NCI-H128 (cell line): ENCODE results near the gene SGCD.

Experiments used
- DNase-seq: peaks from one replicate; lab custom pipeline; 2025; ENCODE audit not compliant: unreplicated experiment; lab: John Stamatoyannopoulos, UW

SGCD gene

GRCh38 chr5:156326718-156327259, at the start of gene SGCD:
Gene SGCD, plus strand, starts transcription at chr5:156327164.
- DNase-seq = no peak

- DNase-seq = no peak
Observed at GRCh38 chr5:156277290-156277689, 49.7 kb upstream of the SGCD start.

- no peak for DNase-seq
Observed at GRCh38 chr5:156295431-156295830, 31.5 kb upstream of the SGCD start.

- DNase-seq = no peak
Observed at GRCh38 chr5:156310115-156310514, 16.8 kb upstream of the SGCD start.

- DNase-seq = no peak
Observed at GRCh38 chr5:156312897-156313694, 13.9 kb upstream of the SGCD start.

- DNase-seq = no peak
Observed at GRCh38 chr5:156314416-156314815, 12.5 kb upstream of the SGCD start.

- DNase-seq = no peak
Observed at GRCh38 chr5:156322666-156323065, 4.3 kb upstream of the SGCD start.

- no peak for DNase-seq
Observed at GRCh38 chr5:156327296-156327695, 332 bp downstream of the SGCD start.

GRCh38 chr5:156328161-156328560, 1.2 kb downstream of the SGCD start:
- no peak for DNase-seq

- no peak for DNase-seq
Observed at GRCh38 chr5:156328766-156329165, 1.8 kb downstream of the SGCD start.

GRCh38 chr5:156329171-156329611, 2.2 kb downstream of the SGCD start:
- DNase-seq = no peak

- no peak for DNase-seq
Observed at GRCh38 chr5:156330141-156330870, 3.3 kb downstream of the SGCD start.

GRCh38 chr5:156331181-156331580, 4.2 kb downstream of the SGCD start:
- DNase-seq = no peak

GRCh38 chr5:156331845-156332244, 4.9 kb downstream of the SGCD start:
- no peak for DNase-seq

- DNase-seq = no peak
Observed at GRCh38 chr5:156332245-156332644, 5.3 kb downstream of the SGCD start.

- DNase-seq = no peak
Observed at GRCh38 chr5:156339139-156339841, 12.3 kb downstream of the SGCD start.

GRCh38 chr5:156340893-156341292, 13.9 kb downstream of the SGCD start:
- no peak for DNase-seq

GRCh38 chr5:156350256-156350655, 23.3 kb downstream of the SGCD start:
- no peak for DNase-seq

GRCh38 chr5:156351423-156351822, 24.5 kb downstream of the SGCD start:
- no peak for DNase-seq

- DNase-seq = no peak
Observed at GRCh38 chr5:156354571-156354970, 27.6 kb downstream of the SGCD start.

GRCh38 chr5:156356238-156356637, 29.3 kb downstream of the SGCD start:
- no peak for DNase-seq
